NOMO-1 (cell line): Measurements from ENCODE around the gene HOXD10.

Experiments used
- DNase-seq, 2 experiments: peaks; one replicate each; lab custom pipeline; 2025; ENCODE audit not compliant: unreplicated experiment in 2 of 2; lab: John Stamatoyannopoulos, UW

HOXD10 gene

DNA sequence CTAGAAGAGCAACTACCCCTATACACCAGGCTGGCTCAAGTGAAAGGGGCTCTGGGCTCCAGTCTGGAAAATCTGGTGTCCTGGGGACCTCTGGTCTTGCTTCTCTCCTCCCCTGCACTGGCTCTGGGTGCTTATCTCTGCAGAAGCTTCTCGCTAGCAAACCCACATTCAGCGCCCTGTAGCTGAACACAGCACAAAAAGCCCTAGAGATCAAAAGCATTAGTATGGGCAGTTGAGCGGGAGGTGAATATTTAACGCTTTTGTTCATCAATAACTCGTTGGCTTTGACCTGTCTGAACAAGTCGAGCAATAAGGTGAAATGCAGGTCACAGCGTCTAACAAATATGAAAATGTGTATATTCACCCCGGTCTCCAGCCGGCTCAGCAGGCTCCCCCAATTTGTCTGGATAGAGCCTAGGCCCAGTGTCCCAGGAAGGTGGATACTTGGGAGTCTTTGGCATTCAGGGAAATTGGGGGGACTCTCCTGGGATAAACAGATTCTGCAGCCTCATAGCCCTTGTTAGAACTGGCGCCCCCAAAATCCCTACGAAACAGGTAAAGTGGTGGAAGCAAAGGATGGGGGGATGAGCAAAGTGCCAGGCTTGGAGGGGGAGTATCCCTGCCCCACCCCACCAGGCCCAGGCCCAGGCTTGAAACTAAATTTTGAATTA, 32.3 kb downstream of the HOXD10 start:
- no peak for DNase-seq

DNA sequence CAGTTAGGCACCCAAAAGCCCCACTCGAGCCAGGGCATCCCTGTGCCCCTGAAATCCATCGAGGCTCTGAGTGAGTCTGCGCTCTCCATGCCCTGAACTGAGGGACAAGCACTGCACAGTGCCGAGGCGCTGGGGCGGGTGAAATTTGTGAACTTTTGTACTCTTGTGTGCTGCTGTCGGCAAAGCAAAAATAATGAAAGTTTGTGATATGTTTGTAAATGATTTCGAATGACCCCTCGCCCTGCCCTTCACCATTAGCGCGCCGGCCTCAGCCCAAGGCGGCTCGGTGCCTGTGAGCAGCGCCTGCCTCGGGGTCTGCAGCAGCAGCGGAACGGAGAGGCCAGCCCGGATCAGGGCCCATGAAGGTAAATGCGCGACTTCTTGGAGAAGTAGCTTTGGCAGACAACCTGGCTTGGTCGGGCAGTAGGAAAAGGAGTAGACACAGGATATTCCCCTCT, 32.9 kb downstream of the HOXD10 start:
- no peak for DNase-seq

DNA sequence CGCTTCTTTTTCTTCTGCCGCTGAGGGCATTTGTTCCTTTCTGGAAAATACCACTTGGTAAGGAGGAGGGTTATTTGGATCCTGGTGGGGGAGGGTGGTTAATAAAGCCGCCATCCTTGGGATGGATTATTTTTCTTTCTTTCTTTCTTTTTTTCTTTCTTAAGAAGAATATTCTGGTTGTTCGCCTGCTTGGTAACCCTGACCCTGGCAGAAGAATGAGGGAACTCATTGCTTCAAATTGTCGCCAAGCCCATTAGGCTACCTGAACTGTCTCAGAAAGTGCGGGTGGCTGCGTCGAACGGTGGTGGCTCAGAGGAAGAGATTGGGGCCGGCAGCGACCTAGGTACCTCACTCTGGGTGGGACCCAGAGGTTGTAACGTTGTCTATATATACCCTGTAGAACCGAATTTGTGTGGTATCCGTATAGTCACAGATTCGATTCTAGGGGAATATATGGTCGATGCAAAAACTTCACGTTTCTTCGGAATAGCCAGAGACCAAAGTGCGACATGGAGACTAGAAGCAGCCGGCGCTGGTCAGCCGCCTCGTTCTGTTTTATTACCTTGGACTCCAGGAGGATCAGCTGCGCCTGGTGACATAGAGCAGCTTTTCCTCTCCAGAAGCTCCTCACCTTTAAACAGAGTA, 33.5 kb downstream of the HOXD10 start:
- no peak for DNase-seq

DNA sequence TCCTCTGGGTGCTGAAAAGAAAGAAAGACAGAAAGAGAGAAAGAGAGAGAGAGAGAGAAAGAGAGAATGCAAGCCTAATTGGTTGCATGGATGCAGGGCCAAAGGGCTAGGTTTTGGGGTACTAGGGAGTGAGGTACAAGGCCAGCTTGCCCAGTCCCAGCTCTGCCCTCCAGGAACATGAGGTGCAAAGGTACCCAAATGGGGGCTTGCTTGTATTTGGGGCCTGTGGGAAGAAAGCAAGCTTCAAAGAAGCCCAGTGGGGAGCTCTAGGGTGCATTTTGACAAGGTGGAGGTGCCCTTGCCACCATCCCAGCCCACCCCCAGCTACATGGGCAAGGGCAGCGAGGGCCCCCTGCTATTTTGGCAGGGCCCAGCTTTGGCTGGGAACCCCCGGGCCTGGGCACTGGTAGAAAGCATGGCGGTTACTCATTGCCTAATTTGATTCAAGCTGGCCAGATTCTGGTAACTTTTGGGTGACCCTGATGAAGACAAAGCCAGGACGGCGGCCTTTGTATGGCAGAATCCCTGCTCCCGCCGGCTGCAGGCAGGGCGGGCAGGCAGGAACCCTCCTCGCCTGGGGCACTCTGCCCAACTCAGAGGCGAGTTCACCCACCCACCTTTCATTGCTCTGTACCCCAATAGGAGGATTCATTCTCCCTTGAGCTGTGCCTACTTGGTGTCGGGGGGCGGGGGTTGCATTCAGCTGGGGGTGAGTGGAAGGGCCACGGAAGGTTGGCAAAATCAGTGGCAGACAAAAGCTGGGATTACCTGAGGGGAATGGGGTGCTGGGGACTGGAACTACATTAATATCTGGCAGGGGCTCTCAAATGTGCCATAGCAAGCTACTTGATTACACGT, 34.2 kb downstream of the HOXD10 start:
- no peak for DNase-seq

DNA sequence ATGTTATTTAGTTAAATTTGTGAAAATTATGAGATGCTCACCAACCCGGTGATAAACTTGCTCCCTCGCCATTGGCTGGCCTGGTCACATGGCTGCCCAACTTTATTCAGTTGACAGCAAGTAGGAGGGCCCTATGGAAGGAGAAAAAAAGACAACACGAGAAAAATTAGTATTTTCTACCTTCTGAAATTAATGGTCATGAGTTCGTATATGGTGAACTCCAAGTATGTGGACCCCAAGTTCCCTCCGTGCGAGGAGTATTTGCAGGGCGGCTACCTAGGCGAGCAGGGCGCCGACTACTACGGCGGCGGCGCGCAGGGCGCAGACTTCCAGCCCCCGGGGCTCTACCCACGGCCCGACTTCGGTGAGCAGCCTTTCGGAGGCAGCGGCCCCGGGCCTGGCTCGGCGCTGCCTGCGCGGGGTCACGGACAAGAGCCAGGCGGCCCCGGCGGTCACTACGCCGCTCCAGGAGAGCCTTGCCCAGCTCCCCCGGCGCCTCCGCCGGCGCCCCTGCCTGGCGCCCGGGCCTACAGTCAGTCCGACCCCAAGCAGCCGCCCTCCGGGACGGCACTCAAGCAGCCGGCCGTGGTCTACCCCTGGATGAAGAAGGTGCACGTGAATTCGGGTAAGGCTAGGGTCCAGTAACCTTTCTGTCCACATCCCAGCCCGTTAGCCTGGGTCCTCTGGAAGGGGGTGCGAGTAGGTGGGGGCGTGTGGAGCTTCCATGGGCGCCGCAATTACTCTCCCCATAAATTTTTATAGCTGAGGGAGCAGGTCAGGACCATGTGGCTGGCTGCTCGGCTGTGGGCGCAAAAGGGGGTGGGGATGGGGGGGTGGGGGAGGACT, 35.1 kb downstream of the HOXD10 start, which contains the start of gene HOXD4:
Gene HOXD4, plus strand, starts transcription at position 109 of the 846 bp plus-strand sequence. Its CDS starts 84 bp downstream, at position 193.
- DNase-seq: no peak

DNA sequence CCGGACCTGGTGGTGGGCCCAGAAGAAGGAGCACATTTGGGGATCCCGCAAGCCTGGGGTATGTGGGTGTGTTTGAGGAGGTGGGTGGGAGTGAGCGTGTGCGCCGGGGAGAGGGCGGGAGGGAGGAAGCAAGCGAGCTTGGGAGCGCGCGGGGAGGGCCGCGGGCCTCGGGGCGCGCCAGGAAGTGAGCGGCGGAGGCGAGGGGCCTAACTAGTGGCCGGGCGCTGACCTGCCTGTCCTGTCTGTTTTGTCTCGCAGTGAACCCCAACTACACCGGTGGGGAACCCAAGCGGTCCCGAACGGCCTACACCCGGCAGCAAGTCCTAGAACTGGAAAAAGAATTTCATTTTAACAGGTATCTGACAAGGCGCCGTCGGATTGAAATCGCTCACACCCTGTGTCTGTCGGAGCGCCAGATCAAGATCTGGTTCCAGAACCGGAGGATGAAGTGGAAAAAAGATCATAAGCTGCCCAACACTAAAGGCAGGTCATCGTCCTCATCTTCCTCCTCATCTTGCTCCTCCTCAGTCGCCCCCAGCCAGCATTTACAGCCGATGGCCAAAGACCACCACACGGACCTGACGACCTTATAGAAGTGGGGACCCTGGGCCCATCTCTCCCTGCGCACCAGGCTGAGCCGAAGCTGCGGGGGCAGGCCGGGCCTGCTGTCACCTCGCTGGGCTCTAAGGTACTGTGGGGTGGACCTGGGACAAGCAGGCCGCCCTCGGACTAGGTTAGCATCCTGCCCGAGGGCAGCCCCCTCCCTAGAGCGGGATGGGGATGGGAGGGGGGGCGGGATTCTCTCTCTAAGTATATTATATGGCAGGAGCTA, 36.0 kb downstream of the HOXD10 start:
- no peak for DNase-seq

DNA sequence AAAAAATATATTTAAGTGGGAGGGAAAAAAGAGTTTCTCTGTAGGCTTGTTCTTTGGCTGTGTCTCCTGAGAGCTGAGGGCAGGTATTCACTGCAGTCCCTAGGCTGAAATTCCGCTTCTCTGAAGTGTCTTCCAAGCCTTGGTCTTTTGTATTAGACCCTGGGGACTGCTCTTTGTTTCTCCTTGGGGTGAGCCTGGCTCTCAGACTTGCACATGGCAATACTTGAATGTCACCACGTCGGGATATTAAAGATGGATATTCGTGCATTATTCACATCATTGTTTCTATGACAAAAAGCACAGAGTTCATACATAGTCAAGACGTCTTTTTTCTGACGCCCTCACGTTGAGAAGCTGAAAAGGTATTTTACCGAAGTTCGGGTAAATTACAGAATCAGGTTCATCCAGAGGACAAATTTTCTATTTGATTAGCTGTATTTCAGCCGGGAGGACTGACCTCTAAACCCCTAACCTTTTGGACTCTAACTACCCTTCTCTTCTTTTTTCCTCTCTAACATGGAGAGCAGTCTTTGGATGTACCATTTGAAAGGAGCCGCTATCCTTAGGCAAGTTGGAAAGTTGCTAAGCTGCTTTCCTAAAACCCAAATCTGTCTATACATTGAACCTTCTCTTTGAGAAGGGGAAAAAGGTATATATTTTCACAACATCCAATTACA, 38.1 kb downstream of the HOXD10 start:
- no peak for DNase-seq

DNA sequence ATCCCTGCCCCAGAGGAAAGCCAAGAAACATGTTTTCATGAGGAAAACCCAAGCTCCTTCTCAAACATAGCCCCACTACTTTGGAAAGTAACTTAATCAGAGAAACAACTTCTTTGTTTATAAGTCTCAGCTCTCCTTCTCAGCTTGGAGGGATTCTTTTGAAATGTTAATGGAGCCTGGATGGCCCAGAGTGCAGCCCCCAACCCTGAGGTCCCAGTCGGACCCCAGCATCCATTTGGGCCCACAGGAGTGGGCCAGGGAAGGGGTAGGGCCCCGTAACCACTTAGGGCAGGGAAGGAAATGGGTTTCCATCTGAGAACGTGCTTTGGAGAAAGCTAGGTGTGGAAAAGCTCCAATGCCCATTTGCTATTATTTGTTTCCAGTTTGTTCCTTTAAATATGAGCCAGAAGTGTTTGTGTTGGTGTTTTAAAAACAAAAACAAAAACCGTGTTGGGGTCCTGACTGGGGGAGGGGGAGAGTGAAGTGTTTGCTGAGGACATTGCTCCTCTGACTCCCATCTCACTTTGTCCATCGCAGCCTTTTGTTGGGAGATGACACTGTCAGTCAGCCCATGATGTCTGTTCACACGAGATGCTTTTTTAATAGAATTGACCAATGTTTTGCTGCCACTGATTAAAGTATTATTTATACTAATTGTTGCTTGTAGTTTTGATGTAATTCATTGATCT, 38.9 kb downstream of the HOXD10 start:
- DNase-seq: no peak

DNA sequence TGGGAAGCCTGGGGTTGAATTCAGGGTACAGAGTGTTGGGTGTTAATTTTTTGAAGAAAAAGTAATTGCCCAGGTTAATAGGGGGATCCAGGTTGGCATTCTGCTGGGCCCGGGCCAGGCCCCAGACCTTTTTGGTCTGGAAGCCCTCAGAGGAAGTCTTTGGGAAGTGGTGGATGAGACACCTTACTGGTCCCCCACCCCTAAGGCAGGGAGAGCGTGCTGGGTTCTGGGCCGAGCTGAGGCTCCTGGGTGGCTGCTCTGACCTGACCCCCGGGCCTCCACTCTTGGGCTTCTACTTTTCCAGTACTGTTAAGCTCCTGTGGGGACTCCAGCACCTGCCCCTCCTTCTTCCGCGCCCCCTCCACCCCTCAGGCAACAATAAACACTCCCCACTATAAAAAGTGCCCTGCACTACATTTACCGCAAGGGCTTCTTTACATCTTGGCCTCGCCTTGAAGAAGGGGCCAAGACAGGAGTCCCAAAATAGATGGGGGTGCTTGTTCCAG, 39.8 kb downstream of the HOXD10 start:
- DNase-seq: no peak

DNA sequence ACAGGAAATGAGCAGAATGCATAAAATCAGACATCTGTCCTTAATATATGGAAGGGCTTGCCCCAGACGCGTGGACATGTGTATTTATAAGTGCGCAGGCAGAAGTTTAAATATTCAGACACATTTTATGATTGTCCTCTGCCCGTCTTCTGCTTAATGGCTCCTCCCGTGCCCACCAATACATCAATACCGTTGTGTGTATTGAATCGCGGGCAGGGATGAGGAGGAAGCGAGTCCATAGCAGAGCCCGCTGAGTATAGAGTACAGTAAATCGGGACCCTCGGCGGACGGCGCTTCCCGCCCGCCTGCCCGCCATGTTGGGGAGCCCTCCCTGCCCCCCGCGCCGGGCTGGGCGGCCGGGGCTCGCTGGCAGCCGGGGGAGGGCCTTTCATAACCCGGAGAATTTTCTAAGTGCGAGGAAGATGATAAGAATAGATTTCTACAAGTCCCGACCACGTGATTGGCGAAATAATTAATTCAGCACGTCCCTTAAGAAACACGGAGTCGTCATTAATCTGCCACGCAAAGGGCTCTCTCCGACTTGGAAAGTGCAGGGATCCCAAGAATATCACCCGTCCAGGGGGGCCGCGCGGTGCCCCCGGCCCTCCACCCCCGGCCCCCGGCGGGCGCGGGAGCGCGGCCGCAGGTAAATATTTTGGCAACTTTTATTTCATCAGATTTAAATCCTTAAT, 40.4 kb downstream of the HOXD10 start, which contains the start of gene HOXD3:
Gene HOXD3, plus strand, starts transcription at position 501 of the 692 bp plus-strand sequence. CDS start 11,808 bp downstream, outside the sequence.
- no peak for DNase-seq

DNA sequence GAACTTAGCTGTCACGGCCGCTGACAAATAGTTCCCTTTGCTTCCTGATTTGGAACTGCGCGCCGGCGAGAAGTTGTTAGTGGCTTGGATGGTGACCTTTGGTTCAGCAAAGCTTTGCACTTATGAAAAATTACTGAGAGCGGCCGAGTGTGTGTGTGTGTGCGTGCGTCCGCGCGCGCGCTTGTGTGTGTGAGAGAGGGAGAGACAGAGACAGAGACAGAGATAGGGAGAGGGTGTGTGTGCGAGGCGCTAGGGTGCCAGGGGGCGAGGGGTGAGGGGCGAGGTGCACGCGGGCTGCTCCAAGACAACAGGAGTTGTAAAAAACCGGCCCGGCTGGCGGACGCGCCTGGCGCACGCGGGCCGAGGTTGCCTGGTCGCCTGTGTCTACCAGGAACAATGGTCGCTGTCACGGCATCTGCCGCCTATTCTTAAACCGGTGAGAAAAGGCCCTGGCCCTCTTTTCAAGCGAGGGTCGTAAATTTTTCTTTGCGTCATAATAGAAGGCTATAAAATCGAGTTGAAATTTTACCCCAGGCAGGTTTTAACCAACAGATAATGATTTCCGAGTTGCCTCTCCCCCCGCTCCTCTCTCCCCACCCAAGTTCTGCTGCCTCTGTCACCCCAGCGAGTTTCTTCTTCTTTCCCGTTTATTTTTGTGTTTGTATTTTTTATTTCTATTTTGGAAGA, 41.1 kb downstream of the HOXD10 start:
- DNase-seq: no peak

DNA sequence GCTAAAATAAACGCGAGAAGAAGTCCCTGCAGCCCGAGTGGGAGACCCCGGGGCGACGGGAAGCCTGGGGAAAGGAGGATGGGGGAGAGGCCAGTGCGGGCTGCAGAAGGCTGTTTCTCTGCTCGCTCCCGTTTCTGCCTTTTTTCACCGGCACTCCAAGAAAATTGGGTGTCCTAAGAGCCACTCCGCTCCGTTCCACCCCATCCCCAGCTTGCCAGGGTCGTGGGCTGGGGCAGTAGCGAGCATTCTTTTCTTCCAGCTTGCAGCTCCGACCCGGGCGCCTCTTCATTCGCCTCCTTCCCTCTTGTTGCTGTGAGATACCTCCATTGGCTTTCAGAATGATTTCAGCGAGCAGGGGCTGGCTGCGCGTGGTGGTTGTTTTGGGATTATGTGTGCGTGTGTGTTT, 41.6 kb downstream of the HOXD10 start:
- DNase-seq: no peak

DNA sequence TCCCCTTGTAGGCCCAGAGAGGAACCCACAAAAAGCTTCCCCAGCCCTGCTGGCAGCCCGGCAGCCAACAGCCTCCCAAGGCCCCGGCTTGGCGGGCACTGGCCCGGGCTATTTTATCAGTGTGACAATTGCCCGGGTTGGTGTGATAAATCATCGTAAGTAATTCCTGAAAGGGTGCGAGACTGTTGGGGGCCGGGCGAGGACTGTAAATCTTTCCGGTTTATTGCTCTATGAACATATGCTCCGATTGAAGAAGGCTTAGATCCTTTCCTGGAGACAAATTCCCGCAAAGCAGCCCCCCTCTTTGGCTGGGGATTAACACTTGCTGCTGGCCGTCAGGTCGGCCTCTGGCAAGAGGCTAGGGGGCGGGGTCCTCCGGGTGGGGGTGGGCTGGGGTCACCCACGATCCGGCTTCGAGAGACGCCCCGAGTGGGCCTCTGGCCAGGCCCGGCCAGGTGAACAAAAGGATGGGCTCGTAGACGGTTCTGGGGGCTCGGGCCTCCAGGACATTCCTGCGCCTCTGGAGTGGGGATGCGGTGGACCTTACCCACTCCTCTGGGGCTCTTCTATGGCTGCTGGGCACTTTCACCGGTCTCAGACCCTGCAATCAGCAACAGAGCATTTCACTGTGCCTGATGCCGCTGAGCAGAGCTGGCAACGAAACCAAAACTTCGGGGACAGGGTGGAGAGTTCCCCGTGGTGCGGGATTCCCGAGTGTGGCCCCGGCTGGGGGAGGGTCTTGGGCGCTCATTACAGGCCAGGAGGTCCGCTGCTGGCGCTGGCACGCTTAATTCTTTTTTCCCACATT, 42.5 kb downstream of the HOXD10 start:
- DNase-seq: no peak

DNA sequence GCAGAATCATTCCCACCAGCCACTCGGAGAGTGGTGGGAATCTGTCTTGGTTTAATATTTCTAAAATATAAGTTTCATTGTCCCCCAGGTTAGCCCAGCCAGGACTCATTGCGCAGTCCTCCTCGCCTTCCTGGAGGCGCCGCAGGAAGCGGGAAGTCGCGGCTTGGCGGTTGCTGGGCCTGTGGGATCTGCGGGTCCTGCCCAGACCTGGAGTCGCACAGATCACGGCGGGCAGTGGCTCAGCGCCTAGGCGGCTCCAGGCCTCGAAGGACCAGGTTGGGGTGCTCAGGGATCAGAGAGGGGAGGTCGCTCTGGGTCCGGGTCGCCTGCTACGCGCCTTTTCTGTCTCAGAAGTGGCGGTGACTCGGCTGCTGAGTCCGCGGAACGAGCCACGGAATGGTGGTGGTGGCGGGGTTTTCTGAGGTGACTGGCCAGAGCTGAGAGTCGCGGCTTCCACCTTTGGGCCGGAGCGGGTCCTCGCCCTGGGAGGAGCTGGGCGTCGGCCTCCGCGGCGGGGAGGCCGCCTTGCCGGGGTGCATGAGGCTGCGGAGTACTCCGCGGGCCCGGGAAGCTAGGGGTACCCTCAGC, 43.2 kb downstream of the HOXD10 start:
- no peak for DNase-seq

DNA sequence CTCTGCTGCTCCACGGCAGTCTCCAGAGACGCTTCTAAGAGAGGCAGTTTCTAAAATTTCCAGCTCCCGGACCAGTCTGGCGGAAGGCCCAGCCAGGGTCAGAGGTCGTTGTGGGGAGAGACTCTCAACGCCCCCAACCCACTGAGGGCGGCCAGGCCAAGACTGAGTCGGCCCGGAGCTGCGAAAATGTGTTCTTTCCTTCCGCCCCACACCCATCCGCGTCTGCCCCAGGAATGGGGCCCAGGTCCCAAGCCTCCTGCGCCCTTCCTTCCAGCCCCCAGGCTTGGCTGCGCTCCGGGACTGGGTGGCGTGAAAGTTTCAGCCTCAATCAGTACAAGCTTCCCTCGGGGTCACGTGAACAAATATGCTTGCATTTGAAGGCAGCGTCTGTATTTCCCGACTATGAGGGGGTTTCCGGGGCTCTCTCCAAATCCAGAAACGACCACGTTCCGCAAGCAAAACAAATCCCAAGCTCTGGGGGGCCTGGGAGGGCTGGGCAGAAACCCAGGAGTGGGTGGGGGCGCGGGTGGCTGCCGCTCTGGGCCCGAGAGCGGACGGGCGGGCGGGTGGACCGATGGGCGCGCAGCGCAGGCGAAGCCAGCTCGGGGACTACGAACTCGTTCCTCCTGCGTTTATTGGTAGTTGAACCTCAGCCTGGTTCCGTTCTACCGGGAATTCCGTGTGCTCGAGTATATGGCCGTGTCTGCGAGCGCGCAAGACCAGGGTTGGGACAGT, 43.8 kb downstream of the HOXD10 start:
- no peak for DNase-seq
